Measurements from ENCODE around the gene HNF1B. TPM values are rescaled to one million over a fixed set of nuclear protein-coding genes. Genes with fewer than 3 reads are reported as not detected.

HNF1B gene
- polyA plus RNA-seq, 1 of the 3 experiments (the other 2 are of a cell fraction), result not detected

DNA sequence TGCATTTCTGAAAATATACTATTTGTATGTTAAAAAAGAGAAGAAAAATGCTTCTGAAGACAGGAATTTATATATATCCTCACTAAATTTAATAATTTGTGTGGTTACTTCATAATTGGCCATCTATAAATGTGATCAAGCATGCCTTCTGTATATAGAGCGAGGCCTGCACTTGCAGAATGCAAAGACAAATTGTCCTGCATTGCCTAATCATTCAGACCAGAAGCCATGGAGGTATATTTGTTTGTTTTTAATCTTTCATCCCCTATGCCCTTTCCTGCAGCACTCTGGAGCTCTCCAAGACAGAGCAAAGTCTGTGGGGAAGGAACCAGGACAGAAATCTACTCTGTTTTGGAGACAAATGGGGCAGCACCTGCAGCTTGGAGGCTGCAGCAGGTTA, 77.8 kb downstream of the HNF1B start:
- DNase-seq, result no peak

More for the DNA sequence above, 77.8 kb downstream of the HNF1B start:
- TF ChIP-seq MAX (IDR thresholded peaks at IDR 0.05; ENCODE audit: low read depth), result no peak
- TF ChIP-seq EP300 (IDR thresholded peaks at IDR 0.05; ENCODE audit: borderline replicate concordance in 1 of 2, low read depth in 1 of 2, low read length in 1 of 2), result no peak
- no peak for TF ChIP-seq GATA2 (CRISPR knock-in tag; IDR thresholded peaks at IDR 0.05)
- TF ChIP-seq REST (IDR thresholded peaks at IDR 0.05; ENCODE audit: low read depth, low read length), result no peak
- no peak for TF ChIP-seq FOXJ3 (CRISPR knock-in tag; IDR thresholded peaks at IDR 0.05)
- no peak for TF ChIP-seq EZH2phosphoT487 (IDR thresholded peaks at IDR 0.05; ENCODE audit: borderline replicate concordance, low read depth)
- no peak for TF ChIP-seq CHD2 (IDR thresholded peaks at IDR 0.05; ENCODE audit: low read length, partially characterized antibody)
- no peak for TF ChIP-seq SIN3A (IDR thresholded peaks at IDR 0.05; ENCODE audit: borderline replicate concordance, low read depth, low read length)
- TF ChIP-seq RAD21 (IDR thresholded peaks at IDR 0.05; ENCODE audit: low read length), result no peak
- TF ChIP-seq USF2 (IDR thresholded peaks at IDR 0.05; ENCODE audit: borderline replicate concordance, low read depth, low read length), result no peak
- no peak for TF ChIP-seq MEF2A (IDR thresholded peaks at IDR 0.05; ENCODE audit: borderline replicate concordance, low read depth)
- no peak for TF ChIP-seq SMC3 (IDR thresholded peaks at IDR 0.05; ENCODE audit: low read depth, low read length)
- TF ChIP-seq RCOR1 (IDR thresholded peaks at IDR 0.05; ENCODE audit: low read length), result no peak
- no peak for TF ChIP-seq TEAD4 (IDR thresholded peaks at IDR 0.05; ENCODE audit: borderline replicate concordance, insufficient read depth)
- no peak for TF ChIP-seq ELF1 (IDR thresholded peaks at IDR 0.05)
- no peak for TF ChIP-seq MXI1 (IDR thresholded peaks at IDR 0.05; ENCODE audit: low read depth, low read length)
- TF ChIP-seq POLR2AphosphoS5 (IDR thresholded peaks at IDR 0.05; ENCODE audit: low read depth, low read length), result no peak
- ChIA-PET POLR2A (no interaction called here), CTCF (interaction anchor here (1.2 to 2.8 kb wide), 2 partner anchors 17 to 28 kb away, joined by 3 to 11 read pairs; no protein-coding TSS in a partner anchor)
- Histone ChIP-seq H3K4me1 (ENCODE audit: control insufficient read depth in 1 of 2, insufficient read depth in 2 of 2, low read depth in 1 of 2, low read length in 1 of 2) (peaks cover 0 to 6% of the 10 kb centered on the region in 2 experiments; a peak in 1 of 4 replicates), H3K4me2 (no peak overlapping the region), H3K9me3 (no peaks in the 10 kb centered on the region), H3K9me2 (no peaks in the 10 kb centered on the region), H3K36me3 (replicated peaks in 1 of 2; ENCODE audit: control insufficient read depth in 1 of 2, insufficient read depth in 2 of 2, low read length in 1 of 2) (no peaks in the 10 kb centered on the region), H3K4me3 (ENCODE audit: low read depth in 2 of 2, low read length in 1 of 2) (no peak overlapping the region), H3K27me3 (ENCODE audit: insufficient read depth) (no peaks in the 10 kb centered on the region), H4K20me1 (ENCODE audit: insufficient read depth) (no peaks in the 10 kb centered on the region), H3K79me2 (ENCODE audit: insufficient read depth) (no peaks in the 10 kb centered on the region), H2AFZ (ENCODE audit: low read depth) (no peak overlapping the region), H3K27ac (ENCODE audit: low read depth in 2 of 2, low read length in 1 of 2) (no peak overlapping the region), H3F3A (replicated peaks; ENCODE audit: insufficient read depth) (peaks cover 2% of the 10 kb centered on the region), H3K9ac (no peak overlapping the region)
- 53% methylated on average over 1 of the region's 1 CpG for WGBS (ENCODE audit: low lambda C conversion rate)

Data from SK-N-SH (cell line).